Left ventricle myocardium superior (tissue), 1 donor: ENCODE data around the gene CCDC7. TPM values are rescaled to one million over a fixed set of nuclear protein-coding genes. Genes with fewer than 3 reads are reported as not detected.
A peak's percentile ranks its signal among the peaks of the same experiment; 100 is the strongest.
"Not testable (repeated sequence)": the region's sequence is repeated elsewhere in the genome, so short reads cannot be mapped to it uniquely, and the experiment has no call there.

Experiments used
- ATAC-seq: fragments of 200-7000 bp; cut with Tn5 transposase; one replicate; pipeline ENCODE4 v1.9.1; 2020; ENCODE audit warnings: mild to moderate bottlenecking, moderate library complexity
- DNase-seq: peaks from one replicate; pipeline ENCODE4 v3.0.0-alpha.2; 2020
- intact Hi-C: fragments of 100-400 bp; cut with micrococcal nuclease; formaldehyde crosslinking; loops from one replicate; pipeline ENCODE4 v1.11.0; 2022
- long read RNA-seq: library from polyadenylated mRNA; unstranded; transcript quantifications from one replicate; pipeline ENCODE4 v2.0.0, GENCODE V29; 2021
- total RNA-seq: library from RNA; stranded (reverse); fragmentation: NEBNext Ultra II Directional; extraction: Animal tissue kit (Norgen Biotek cat#: 25700); gene quantifications from one replicate; pipeline ENCODE4 v1.2.1, GENCODE V29; 2021
- donor health status: DM: no; HTN: yes; CAD: no; lungs with severe emphysema.

CCDC7 gene
- total RNA-seq, result 16.7 TPM
- long read RNA-seq, result 0 reads

DNA sequence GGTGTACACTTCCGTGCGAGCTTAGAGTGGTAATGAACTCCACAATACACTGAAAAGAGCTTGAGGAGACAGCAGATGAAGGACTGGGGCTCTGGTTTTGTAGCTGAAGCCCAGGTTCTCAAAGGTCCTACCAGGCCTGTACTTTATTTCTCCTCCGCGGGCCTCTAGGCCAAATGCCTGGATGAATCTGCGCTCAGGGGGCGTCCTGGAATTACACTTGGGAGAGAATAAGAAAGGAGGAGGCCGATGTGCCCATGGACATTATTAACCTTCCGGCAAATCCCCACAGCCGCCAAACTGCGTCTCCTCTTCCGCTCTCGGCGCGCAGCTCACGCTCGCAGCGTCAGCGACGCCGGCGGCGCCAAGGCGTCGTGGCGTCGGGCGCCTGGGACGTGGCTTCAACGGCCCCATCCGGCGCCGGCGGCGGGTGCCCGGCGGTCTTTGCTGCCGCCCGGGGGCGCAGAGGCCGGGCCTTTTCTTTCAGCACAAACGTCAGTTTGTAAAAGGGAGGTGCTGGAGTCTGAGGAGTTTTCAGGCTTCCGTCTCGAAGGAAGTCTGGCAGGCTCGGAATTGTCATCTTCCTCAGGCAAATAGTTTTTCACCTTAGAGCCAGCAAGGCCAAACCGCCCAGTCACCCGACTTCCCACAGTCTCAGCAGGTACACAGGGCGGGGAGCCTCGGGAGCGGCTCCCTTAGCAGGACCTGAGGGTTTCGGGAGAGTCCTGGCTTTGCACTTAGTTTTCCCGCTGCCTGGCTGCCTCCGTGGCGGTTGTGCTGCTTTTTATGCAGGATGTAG is at the start of gene CCDC7:
Gene CCDC7 (plus strand): TSS at position 401 of the 796 bp plus-strand sequence. CDS start 5,503 bp downstream, outside the sequence.
- intact Hi-C loops, result no loop called here
- ATAC-seq, result peak; percentile 99
- DNase-seq, result peak; percentile 94

DNA sequence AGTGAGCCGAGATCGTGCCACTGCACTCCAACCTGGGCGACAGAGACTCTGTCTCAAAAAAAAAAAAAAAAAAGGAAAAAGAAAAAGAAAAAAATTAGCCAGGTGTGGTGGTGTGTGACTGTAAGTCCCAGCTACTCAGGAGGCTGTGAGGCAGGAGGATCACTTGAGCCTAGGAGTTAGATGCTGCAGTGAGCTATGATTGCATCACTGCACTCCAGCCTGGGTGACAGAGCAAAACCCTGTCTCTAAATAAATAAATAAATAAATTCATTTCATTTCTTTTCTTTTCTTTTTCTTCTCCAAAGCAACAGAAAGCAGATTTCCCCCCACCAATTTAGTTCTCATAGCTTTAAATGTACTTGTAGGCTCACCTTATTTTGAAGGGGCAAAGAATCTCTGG is 48.8 kb upstream of the CCDC7 start:
- DNase-seq, ATAC-seq, intact Hi-C loops: not testable (repeated sequence)

DNA sequence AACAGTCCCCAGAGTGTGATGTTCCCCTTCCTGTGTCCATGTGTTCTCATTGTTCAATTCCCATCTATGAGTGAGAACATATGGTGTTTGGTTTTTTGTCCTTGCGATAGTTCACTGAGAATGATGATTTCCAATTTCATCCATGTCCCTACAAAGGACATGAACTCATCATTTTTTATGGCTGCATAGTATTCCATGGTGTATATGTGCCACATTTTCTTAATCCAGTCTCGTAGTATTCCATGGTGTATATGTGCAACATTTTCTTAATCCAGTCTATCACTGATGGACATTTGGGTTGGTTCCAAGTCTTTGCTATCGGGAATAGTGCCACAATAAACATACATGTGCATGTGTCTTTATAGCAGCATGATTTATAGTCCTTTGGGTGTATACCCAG is 46.2 kb upstream of the CCDC7 start:
- ATAC-seq, intact Hi-C loops, DNase-seq: not testable (repeated sequence)

DNA sequence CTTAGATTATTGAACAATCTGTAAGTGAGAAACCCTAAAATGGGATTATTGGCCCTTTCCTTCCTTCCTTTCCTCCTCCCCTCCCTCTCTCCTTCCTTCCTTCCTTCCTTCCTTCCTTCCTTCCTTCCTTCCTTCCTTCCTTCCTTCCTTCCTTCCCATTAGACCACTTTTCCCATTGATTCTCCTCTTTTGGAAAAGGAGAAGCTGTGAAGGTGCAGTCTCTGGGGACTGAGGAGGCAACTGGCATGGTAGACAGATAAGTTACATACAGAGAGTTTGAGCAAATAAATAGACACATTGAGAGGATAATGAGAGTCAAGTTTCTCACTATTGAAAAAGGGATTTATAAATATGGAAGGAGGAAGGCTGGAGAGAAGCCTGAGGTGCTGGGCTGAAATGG is 45.0 kb upstream of the CCDC7 start:
- ATAC-seq (no peak), DNase-seq (no peak)
- intact Hi-C loops, result no loop called here

DNA sequence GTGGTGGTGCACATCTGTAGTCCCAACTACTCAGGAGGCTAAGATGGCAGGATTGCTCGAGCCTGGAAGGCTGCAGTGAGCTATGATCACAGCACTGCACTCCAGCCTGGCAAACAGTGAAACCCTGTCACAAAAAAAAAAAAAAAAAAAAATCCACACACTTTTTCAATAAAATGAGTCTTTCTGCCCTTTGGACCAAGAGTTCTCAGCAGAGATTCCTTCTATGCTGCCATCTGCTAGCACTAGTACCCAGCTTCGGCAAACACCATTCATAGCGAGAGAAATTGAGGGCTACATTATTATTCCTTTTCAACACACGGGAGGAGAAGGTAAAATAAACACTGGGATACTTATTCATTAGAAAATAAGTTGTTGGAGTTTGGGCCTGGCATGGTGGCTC is 43.4 kb upstream of the CCDC7 start:
- no peak for ATAC-seq
- intact Hi-C loops, result no loop called here
- DNase-seq, result no peak

DNA sequence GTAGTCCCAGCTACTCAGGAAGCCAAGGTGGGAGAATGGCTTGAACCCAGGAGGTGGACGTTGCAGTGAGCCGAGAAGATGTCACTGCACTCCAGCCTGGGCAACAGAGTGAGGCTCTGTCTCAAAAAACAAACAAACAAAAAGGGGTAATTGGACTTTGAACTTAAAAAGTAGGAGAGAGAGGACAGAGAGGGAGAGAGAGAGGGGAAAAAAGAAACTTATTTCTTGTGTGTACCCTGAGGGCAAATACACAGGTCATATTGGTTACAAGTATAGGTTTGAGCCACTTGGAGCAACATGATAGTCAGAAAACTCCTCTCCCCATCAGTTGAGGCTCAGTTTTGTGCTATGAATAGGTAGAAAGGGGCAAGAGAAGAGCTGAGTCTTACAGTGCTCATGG is 42.8 kb upstream of the CCDC7 start:
- intact Hi-C loops, result no loop called here
- ATAC-seq (no peak), DNase-seq (no peak)

DNA sequence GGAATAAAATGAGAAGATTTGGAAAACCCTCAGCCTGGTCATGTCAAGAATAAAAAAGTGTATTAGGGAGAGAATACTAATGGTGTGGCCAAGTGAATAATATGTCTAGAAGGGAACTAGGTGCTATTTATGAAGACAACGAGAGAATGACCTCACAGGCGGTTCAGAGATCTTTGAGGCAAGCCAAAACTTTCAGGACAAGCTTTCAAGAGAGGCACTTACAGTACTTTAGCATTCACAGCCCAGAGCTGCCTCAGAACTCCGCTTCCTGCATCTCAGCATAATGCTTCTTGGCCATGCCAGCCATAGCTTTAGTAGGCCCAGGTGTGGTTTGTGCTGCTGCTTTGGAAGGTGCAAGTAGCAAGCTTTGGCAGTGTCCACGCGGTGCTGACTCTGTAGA is 37.2 kb upstream of the CCDC7 start:
- DNase-seq (peak; percentile 29), ATAC-seq (peak; percentile 86)
- intact Hi-C loops, result no loop called here

DNA sequence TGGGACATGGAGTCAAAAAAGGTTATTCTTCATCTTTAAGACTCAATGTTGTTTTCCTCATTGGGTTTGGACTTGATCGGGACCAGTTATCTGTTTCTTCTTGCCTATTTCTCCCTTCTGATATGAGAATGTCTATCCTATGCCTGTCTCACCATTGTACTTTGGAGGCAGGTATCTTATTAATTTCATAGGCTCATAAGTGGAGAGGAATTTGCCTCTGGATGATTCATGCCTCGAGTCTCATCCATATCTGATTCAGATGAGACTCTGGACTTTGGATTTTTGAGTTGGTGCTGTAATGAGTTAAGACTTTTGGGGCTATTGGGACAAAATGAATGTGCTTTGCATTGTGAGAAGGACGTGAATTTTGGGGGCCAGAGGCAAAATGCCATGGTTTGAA is 36.2 kb upstream of the CCDC7 start:
- ATAC-seq (no peak), DNase-seq (no peak)
- intact Hi-C loops, result no loop called here

DNA sequence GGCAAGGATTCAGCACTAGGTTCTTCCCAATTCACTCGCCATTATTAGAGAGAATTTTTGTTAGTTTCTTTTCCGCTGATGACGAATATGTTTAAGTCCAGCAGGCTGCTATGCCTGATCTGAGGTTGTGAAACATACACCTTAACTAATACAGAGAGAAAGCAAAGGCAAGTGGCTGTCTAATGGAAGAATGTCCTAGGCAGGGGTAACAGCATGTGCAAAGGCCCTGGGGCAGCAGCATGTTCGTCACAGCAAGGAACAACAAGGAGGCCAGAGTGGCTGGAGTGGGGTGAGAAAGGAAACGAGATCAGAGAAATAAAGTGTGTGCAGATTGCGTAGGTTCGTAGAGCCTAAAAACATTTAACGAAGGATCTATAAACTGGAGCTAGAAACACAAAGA is 35.4 kb upstream of the CCDC7 start:
- ATAC-seq, result no peak
- intact Hi-C loops, result no loop called here
- DNase-seq, result no peak

DNA sequence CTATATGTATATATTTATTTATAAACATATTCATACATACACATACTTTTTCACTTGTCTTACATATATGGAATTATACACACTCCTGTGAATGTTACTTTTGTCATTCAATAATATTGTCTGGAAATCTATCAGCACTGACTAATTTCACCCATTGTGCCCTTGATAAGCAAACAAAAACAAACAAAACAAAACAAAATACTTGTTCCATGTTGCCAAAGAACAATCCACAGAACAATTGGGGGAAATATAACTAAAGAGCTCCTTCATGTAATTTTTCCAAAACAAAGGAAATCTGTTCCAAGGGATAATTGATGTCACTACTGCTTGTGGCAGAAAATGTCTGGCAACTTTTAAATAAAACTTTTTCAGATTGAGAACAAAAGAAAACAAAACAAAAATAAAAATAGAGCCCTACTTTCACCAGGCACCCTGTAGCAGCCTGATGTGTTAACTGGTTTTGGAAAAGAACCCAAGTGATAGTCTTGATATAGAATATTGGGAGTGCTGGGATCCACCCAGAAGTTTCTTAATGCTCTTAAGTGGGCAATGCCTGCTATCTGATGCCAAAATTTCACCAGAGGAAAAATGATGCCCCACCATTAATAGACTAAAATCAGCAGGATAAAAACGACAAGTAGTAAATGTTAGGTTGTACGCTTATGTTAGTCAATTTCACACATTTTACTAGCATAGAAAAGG is 34.0 kb upstream of the CCDC7 start:
- no peak for DNase-seq
- intact Hi-C loops, result no loop called here
- ATAC-seq, result peak; percentile 32

DNA sequence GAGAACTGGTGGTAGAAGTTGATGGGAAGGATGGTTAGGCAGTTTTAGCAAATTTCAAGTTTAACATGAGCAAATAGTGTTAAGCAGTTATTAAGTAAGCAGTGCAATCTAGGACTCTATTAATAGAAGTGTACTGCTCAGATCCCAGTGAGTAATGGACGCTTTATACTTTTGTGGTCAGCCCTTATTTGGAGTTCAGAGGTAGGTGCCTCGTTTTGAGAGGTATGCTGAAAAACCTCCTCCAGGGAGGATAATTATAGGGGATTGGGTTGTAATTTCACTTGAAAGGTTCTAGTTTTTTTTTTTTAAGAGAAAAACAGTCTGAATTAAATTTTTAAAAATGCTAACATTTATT is 33.5 kb upstream of the CCDC7 start:
- ATAC-seq, result peak; percentile 76
- intact Hi-C loops, result no loop called here
- no peak for DNase-seq

DNA sequence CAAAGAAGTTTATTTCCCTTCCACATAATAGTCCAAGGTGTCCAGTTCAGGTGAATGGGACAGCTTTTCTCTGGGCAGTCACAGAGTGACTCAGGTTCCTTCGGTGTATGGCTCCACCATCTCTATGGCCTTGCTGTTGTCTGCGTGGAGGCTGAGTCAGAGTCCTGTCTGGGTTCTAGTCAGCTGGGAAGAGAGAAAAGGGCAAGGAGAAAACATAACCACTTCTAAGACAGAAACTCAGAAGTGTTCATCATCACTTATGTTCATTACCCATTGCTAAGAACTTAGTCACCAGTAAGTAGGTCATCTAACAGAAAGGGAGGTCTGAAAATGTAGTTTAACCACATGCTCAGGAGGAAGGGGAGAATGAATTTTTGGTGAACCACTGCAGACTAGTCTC is 32.4 kb upstream of the CCDC7 start:
- DNase-seq, result no peak
- intact Hi-C loops, result no loop called here
- no peak for ATAC-seq

DNA sequence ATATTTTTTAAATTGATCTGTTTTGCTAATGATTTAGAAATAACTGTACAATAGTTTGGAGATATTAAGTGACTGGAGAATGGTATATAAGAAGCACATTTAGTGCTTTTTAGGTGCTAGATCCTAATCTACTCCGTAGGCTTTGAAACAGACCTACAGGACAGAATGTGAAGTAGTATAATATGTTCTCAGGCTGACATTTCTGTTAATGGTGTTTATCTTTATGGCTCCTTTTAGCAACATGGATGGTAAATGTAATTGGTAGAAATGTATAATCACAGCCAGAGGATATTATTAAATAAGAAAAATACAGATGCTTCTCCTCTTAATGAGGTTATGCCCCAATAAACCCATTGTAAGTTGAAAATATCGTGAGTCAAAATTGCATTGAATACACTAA is 30.6 kb upstream of the CCDC7 start:
- intact Hi-C loops, result no loop called here
- no peak for ATAC-seq
- no peak for DNase-seq

DNA sequence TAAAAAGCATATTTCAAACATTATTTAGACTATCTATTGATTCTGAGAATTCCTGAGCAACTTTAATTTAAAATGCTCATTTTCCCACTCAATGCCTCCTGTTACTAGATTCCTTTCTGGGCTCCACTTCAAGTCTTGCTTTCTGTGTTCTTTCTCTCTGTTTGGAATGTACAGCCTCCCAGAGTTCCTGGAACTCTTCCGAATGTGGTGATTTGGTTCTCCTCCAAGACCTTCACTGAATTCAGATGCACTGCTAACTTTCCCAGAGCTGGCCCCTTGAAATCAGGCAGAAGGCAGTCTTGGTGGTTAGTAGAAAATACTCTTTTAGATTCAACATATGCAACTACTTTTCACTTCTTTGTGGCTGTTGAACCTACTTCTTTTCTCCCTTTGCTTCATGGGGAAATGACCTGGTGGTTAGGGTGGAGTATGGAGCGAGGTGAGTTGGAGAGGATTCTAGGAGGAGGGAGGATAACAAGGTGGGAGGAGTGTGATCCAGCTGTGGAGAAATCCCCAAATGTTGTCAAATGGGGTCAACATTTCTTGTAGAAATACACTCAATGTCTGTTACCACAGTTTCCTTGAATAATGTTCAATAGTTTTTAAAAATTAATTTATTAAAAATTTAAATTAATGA is 27.9 kb upstream of the CCDC7 start:
- peak; percentile 87 for ATAC-seq
- intact Hi-C loops, result no loop called here

DNA sequence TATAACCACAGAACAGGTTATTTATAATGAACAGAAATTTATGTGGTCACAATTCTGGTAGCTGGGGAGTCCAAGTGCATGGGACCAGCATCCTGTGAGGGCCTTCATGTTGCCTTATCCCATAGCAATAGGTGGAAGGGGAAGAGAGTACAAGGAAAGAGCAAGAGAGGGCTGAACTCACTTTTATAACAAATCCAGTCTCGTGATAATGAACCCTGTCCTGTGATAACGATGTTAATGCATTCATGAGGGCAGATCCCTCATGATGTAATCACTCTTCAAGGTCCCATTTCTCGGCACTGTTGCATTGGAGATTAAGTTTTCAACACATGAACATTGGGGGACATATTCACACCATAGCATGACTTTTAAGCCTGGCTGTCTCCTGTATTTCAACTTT is 27.4 kb upstream of the CCDC7 start:
- intact Hi-C loops, result no loop called here
- DNase-seq (no peak), ATAC-seq (no peak)

More for the DNA sequence above, 27.9 kb upstream of the CCDC7 start:
- no peak for DNase-seq

DNA sequence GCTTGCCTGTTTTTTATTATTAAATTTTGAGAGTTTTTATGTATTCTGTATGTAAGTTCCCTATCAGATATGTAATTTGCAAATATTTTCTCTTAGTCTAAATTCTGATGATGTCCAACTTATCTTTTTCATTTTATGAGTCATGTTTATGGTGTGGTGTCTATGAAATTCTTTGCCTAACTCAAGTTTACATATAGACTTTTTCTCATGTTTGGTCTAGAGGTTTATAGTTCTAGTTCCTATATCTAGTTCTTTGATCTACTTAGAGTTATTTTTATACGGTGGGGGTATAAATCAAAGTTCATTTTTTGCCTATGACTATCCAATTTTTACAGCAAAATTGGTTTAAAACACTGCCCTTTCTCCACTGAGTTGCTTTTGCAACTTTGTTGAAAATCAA is 26.3 kb upstream of the CCDC7 start:
- DNase-seq (no peak), ATAC-seq (no peak)
- intact Hi-C loops, result no loop called here

DNA sequence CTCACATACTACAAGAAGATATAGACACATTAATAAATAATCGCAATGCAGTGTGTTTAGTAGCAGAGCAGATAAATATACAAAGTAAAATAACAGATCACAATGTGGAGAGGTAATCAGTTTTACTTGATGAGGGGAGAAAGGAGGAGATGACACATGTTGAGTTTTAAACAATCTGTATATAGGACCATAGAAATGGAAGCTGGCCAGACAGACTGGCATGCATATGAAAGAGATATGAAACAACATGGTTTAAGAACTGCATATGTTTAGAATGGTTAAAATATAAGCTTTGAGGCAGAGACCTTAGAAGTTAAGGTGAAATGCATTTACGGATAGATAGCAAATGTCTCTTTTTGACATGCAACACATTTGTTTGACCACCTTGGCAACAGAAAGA is 19.8 kb upstream of the CCDC7 start:
- DNase-seq (no peak), ATAC-seq (no peak)
- intact Hi-C loops, result no loop called here

DNA sequence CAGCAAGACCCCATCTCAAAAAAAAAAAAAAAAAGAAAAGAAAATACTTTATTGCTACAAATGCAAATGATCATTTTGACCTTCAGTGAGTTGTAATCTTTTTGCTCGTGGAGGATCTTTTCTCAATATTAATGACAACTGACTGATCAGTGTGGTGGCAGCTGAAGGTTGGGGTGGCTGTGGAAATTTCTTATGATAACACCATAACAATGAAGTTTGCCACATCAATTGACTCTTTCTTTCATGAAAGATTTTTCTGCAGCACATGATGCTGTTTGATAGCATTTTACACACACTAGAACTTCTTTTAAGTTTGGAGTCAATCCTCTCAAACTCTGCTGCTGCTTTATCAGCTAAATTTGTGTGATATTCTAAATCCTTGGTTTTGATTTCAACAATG is 12.4 kb upstream of the CCDC7 start:
- DNase-seq (no peak), ATAC-seq (no peak)
- intact Hi-C loops, result no loop called here

DNA sequence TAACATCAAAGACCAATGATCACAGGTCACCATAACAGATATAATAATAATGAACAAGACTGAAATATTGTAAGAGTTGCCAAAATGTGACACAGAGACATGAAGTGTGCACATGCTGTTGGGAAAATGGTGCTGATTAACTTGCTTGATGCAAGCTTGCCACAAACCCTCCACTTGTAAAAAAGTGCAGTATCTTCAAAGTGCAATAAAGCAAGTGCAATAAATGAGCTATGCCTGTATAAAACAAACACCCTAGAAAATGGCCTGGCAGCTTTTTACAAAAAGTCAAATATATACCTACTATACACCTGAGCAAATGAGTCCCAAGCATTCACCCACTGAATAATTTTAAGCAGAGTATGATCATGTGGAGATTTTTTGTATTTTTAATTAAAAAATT is 9.7 kb upstream of the CCDC7 start:
- DNase-seq, result no peak
- intact Hi-C loops, result no loop called here
- no peak for ATAC-seq

DNA sequence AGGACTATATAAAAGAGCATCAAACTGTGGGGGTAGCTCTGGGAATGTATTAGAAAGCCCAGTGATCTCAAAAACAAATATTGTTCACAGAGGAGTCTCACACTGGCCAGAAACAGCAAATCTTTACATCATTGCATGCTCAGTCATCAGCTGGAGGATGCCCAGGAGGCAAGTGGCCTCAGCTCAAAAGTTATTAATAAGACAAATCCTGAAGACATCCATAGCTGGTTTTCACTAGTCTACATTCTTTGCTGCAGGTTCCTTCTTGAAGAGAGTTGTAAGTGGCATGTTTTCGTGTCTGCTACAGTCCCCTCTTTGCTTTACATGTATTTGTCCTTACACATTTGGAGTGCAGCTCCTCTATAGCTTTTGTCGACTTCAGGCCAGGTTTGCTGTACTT is 8.6 kb upstream of the CCDC7 start:
- intact Hi-C loops, result no loop called here
- DNase-seq (no peak), ATAC-seq (no peak)

DNA sequence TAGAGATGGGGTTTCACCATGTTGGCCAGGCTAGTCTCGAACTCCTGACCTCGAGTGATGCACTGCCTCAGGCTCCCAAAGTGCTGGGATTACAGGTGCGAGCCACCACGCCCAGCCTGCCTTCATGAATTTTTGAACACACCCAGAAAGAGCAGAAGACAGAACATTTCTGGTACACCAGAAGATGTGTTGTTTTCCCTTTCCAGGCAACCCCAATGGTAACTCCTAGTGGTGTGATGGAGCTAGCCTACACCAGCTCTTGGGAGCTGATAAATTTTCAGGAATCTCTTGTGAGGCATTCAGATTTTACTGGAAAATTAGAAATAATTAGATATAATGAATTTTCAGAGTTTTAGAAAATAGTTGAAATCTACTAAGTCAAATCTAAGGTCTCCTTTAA is 904 bp upstream of the CCDC7 start:
- no peak for ATAC-seq
- DNase-seq, result no peak
- intact Hi-C loops, result no loop called here
